H1 (cell line): ENCODE measurements around the gene MPPED2. TPM values are rescaled to one million over a fixed set of nuclear protein-coding genes. Genes with fewer than 3 reads are reported as not detected.

ENCODE experiments used
- JUND ChIP-seq: IDR thresholded peaks from 2 replicates; pipeline ENCODE4 v1.6.1; 2011; ENCODE audit warnings: mild to moderate bottlenecking, improper control_type of control experiment, low read length
- KDM4A ChIP-seq: IDR thresholded peaks from one replicate; pipeline ENCODE4 v1.7.1; 2012; ENCODE audit warnings: low read depth, mild to moderate bottlenecking, moderate library complexity, low read length, inconsistent platforms; ENCODE audit not compliant: severe bottlenecking
- POLR2AphosphoS5 ChIP-seq: IDR thresholded peaks from 2 replicates; pipeline ENCODE4 v1.6.1; 2011; ENCODE audit warnings: low read depth, low read length
- SP1 ChIP-seq: IDR thresholded peaks from 2 replicates; pipeline ENCODE4 v1.6.1; 2011; ENCODE audit warnings: low read depth, low read length
- polyA plus RNA-seq, 7 experiments: library from polyadenylated mRNA; depleted of rRNA in 3 of 7; stranded (reverse) in 5 of 7; unstranded in 2 of 7; fragments of >200 nt in 5 of 7; fragments of 200-250 nt in 2 of 7; gene quantifications; 1 replicate in 5 of 7; 2 replicates in 1 of 7; 4 replicates in 1 of 7; pipeline versions ENCODE4 v1.2.1 to v1.2.3, GENCODE V29; 2011 to 2013; ENCODE audit warnings: missing spikeins in 2 of 7, mixed read lengths in 2 of 7
- total RNA-seq: library from RNA; stranded (reverse); fragmentation: NEBNext Ultra II Directional; extraction: Animal tissue kit (Norgen Biotek cat#: 25700); gene quantifications from 2 replicates; pipeline ENCODE4 v1.2.1, GENCODE V29; 2021
- TF ChIP-seq, protein P1 (sequence below): IDR thresholded peaks from 2 replicates; pipeline ENCODE4 v1.6.1; 2012; ENCODE audit warnings: low read length, inconsistent platforms

Gene MPPED2
- total and polyA plus RNA-seq, 2 of the 8 experiments (the other 6 are each of a cell fraction or from before 2014, with no cell fraction given): 1.3 to 3.5 TPM

GRCh38 chr11:30501744-30502143 is 84.4 kb downstream of the MPPED2 start (continued):
- TF ChIP-seq JUND (no peak), SP1 (no peak), POLR2AphosphoS5 (no peak), KDM4A (no peak)
- TF ChIP-seq, protein P1, sequence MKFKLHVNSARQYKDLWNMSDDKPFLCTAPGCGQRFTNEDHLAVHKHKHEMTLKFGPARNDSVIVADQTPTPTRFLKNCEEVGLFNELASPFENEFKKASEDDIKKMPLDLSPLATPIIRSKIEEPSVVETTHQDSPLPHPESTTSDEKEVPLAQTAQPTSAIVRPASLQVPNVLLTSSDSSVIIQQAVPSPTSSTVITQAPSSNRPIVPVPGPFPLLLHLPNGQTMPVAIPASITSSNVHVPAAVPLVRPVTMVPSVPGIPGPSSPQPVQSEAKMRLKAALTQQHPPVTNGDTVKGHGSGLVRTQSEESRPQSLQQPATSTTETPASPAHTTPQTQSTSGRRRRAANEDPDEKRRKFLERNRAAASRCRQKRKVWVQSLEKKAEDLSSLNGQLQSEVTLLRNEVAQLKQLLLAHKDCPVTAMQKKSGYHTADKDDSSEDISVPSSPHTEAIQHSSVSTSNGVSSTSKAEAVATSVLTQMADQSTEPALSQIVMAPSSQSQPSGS: no peak
- TF ChIP-seq, all 59 proteins: peak for 0
